SK-N-MC (cell line): ENCODE measurements around the gene SOS1.

ENCODE experiments used
- DNase-seq: peaks from one replicate; pipeline ENCODE4 v3.0.0-alpha.2; 2011; ENCODE audit warnings: low read depth, low spot score
- H3K27ac ChIP-seq: fragments of 200-600 bp; sonication (generic); 2 replicates; pipeline ENCODE4 v1.5.1; 2016; ENCODE audit warnings: mixed run types
- H3K36me3 ChIP-seq: fragments of 200-600 bp; sonication (generic); 2 replicates; pipeline ENCODE4 v1.6.1; 2017; ENCODE audit warnings: antibody characterized with exemption, low read length, mixed read lengths; ENCODE audit not compliant: insufficient read depth
- H3K4me3 ChIP-seq: fragments of 200-600 bp; sonication (generic); 2 replicates; pipeline ENCODE4 v1.5.1; 2016
- H3K9ac ChIP-seq: fragments of 200-600 bp; sonication (generic); 2 replicates; pipeline ENCODE4 v1.8.0; 2017; ENCODE audit warnings: mixed run types, mixed read lengths; ENCODE audit not compliant: insufficient read length
- H3K9me3 ChIP-seq: fragments of 200-600 bp; sonication (generic); 2 replicates; pipeline ENCODE4 v1.6.1; 2017; ENCODE audit warnings: low read depth, mild to moderate bottlenecking, antibody characterized with exemption, low read length, moderate library complexity, mixed read lengths
- EZH2 ChIP-seq: fragments of 200-600 bp; sonication (generic); IDR thresholded peaks from one replicate; pipeline ENCODE4 v1.6.1; 2017; ENCODE audit warnings: antibody characterized with exemption
- FOXP2 ChIP-seq: optimal IDR thresholded peaks from 2 replicates; pipeline ENCODE3; 2011; ENCODE audit warnings: mild to moderate bottlenecking, moderate library complexity; ENCODE audit not compliant: insufficient read depth; ENCODE audit errors: extremely low read length, control extremely low read depth
- POLR2AphosphoS5 ChIP-seq: IDR thresholded peaks from 2 replicates; pipeline ENCODE4 v1.6.1; 2012; ENCODE audit warnings: mild to moderate bottlenecking, low read depth, low read length, borderline replicate concordance

Gene SOS1

DNA sequence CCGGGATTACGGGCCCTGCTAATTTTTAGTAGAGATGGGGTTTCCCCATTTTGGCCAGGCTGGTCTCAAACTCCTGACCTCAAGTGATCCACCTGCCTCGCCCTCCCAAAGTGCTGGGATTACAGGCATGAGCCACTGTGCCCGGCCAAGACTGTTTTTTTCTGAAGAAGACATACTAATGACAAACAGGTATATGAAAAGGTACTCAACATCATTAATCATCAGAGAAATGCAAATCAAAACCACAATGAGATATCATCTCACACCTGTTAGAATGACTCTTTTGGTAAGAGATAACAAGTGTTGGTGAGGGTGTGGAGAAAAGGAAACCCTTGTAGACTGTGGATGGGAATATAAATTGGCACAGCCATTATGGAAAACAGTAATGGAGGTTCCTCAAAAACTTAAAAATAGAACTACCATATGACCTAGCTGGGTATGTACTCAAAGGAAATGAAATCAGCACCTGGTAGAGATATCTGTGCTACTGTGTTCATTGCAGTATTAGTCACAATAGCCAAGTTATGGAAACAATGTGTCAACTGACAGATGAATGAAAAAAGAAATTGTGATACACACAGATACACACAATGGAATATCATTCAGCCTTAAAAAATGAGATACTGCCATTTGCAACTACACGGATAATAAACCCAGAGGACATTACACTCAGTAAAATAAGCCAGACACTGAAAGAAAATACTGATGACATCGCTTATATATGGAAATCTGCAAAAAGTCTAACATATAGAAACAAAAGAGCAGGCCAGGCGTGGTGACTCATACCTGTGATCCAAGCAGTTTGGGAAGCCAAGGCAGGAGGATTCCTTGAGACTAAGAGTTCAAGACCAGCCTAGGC, 20.8 kb downstream of the SOS1 start:
- Histone ChIP-seq H3K36me3 (peaks cover 3% of the 10 kb centered on the region; the same call in 1 of the 2 replicates), H3K4me3 (no peak overlapping the region), H3K9ac (no peak overlapping the region), H3K27ac (no peak overlapping the region), H3K9me3 (no peaks in the 10 kb centered on the region)
- TF ChIP-seq FOXP2 (no peak), POLR2AphosphoS5 (no peak), EZH2 (no peak)
- no peak for DNase-seq

DNA sequence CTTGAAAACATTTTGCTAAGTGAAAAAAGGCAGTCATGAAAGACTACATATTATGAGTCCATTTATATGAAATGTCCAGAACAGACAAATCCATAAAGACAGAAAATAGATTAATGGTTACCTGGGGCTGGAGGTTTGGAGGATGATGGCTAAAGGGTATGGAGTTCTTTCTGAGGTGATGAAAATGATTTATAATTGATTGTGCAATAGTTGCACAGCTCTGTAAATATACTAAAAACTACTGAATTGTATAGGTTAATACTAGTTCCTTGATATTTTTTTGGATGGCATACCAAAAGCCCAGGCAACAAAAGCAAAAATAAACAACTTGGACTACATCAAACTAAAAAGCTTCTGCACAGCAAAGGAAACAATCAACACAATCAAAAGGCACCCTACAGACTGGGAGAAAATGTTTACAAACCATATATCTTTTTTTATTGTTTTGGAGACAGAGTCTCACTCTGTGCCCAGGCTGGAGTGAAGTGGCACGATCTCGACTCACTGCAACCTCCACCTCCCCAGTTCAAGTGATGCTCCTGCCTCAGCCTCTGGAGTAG, 21.5 kb downstream of the SOS1 start:
- no peak overlapping the region for H3K4me3 ChIP-seq
- no peak for TF ChIP-seq EZH2
- TF ChIP-seq FOXP2, result no peak
- TF ChIP-seq POLR2AphosphoS5, result no peak
- H3K27ac ChIP-seq, result no peak overlapping the region
- no peak overlapping the region for H3K9ac ChIP-seq
- peaks cover 1% of the 10 kb centered on the region; the same call in 1 of the 2 replicates for H3K36me3 ChIP-seq
- DNase-seq, result no peak
- H3K9me3 ChIP-seq, result no peaks in the 10 kb centered on the region

DNA sequence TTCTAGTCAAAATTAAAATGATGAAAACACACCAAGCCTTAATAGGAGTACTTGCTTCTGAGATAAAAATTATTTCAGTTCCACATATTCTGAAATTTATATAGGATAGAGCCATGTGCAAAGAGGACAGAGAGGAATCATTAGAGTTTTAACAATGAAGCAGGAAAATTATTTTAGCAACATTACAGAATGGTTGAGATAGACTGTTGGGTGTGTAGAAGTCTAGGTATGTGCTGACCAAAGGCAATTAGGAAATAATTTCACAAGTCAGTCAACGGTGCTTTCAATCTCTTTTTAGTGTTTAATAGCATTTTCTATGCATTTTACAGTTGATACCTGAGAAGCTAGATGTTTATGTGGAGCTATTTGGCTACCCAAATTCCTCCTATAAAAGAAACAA, 25.2 kb downstream of the SOS1 start:
- no peak overlapping the region for H3K9ac ChIP-seq
- no peak for TF ChIP-seq POLR2AphosphoS5
- TF ChIP-seq FOXP2, result no peak
- no peak for TF ChIP-seq EZH2

DNA sequence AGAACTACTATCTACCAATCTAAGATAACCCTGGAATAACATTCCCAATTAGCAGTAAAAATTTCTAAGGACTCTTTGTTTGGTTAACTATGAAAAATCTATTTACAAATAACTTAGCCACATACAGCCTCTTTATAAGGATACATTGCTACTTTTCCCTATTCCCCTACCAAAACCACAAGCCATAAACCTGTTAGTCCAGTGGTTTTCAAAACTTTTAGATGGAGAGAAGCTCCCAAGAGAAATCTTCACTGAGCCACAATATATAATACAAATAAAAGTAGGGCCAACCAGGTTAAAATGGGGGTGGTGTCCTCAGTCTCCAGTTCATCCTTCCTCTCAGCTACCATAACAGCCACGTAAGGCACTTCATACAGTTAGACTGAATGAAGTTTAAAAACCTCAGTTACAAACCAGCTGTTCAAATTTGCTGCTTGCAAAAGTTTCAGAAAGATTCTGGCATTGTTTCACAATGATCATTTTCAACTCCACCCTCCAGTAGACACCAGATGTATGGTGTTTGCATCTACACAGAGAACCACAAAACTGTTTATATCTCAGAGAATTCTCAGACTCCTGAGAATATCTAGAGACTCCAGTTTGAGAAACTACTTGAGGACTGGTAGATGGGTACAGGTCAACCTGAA, 26.0 kb downstream of the SOS1 start:
- Histone ChIP-seq H3K4me3 (no peak overlapping the region), H3K9ac (no peak overlapping the region), H3K9me3 (no peaks in the 10 kb centered on the region), H3K36me3 (peaks cover 3% of the 10 kb centered on the region; the same call in 1 of the 2 replicates), H3K27ac (no peak overlapping the region)
- TF ChIP-seq EZH2 (no peak), FOXP2 (no peak), POLR2AphosphoS5 (no peak)
- DNase-seq, result no peak

More for the DNA sequence above, 25.2 kb downstream of the SOS1 start:
- Histone ChIP-seq H3K36me3 (peaks cover 3% of the 10 kb centered on the region; the same call in 1 of the 2 replicates), H3K27ac (no peak overlapping the region), H3K4me3 (no peak overlapping the region), H3K9me3 (no peaks in the 10 kb centered on the region)
- DNase-seq, result no peak

DNA sequence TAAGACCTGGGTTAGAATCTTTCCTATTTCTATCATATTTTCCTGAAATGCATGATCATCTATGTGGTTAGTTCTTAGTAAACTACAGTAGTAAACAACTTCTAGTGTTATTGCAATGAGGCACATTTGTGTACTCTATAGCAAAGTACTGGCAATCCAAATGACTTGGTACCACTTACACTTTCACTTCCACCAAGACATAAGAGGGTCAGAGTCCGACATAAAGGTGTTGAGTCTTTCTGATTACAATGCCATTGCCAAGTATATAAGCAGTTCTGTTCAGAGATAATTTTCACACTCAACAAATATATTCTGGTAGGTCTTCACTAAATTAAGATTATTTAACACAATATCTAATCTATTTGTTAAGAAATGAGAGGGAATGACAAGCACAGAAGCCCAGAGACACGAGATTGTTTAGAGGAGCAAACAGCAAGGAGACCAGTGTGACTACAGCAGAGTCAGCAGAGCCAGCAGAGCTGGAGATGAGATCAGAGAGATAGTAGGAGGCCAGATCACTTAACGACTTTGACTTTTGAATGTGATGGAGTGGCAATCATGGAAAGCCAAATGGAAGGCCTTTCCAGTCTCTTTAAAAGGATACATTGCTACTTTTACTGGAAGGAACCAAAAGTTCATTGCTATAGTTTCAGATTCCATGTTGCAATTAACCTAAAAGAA, 27.5 kb downstream of the SOS1 start:
- no peak overlapping the region for H3K9ac ChIP-seq
- H3K4me3 ChIP-seq, result no peak overlapping the region
- no peaks in the 10 kb centered on the region for H3K9me3 ChIP-seq
- H3K27ac ChIP-seq, result no peak overlapping the region
- H3K36me3 ChIP-seq, result peaks cover 3% of the 10 kb centered on the region; the same call in 1 of the 2 replicates
- TF ChIP-seq EZH2 (no peak), POLR2AphosphoS5 (no peak), FOXP2 (no peak)
- DNase-seq, result no peak

DNA sequence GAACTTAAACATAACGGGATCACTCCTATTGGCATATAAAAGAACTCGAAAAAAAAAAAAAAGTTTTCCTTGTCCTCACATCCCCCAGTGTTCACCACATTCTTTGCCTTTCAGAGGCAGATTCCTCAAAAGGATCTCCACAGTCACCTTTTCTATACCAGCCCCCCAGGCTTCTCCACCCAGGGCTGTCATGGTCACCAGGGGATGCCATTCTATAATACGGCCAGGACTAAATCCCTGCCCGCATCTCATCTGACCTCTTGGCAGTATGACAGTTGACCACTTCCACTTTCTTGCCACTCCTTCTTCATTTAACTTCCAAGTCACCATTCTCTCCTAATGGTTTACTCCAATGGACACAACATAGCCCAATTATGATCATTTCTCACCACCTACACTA, 29.3 kb downstream of the SOS1 start:
- Histone ChIP-seq H3K4me3 (no peak overlapping the region), H3K9me3 (no peaks in the 10 kb centered on the region), H3K9ac (no peak overlapping the region), H3K36me3 (peaks cover 3% of the 10 kb centered on the region; the same call in 1 of the 2 replicates), H3K27ac (no peak overlapping the region)
- DNase-seq, result no peak
- TF ChIP-seq FOXP2 (no peak), EZH2 (no peak), POLR2AphosphoS5 (no peak)

DNA sequence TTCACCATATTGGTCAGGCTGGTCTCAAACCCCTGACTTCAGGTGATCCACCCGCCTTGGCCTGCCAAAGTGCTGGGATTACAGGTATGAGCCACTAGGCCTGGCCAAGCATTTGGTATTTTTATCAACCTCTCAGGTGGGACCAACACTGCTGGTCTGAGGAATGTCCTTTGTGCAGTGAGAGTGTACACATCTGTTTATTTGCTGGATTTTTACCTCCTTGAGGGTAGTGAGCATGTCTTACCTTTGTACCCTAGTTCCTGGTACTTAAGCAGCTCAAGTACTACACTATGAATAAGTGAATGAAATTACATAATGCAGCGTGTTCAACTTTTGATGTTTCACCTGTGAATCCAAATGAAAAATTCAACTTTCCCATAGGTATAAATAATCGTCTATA, 29.8 kb downstream of the SOS1 start:
- TF ChIP-seq FOXP2 (no peak), POLR2AphosphoS5 (no peak), EZH2 (no peak)
- H3K4me3 ChIP-seq, result no peak overlapping the region

DNA sequence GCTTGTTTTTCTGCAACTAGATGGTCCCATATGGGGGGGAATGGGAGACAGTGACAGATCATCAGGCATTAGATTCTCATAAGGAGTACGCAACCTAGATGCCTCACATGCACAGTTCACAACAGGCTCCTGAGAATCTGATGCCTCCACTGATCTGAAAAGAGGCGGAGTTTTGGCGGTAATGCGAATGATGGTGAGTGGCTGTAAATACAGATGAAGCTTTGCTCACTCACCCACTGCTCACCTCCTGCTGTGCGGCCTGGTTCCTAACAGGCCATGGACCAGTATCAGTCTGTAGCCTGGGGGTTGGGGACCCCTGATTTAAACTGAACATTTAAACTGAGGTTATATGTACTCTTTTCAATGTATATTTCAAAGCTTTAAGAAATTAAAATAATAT, 40.7 kb downstream of the SOS1 start:
- H3K27ac ChIP-seq, result no peak overlapping the region
- no peak for TF ChIP-seq FOXP2
- no peak for TF ChIP-seq POLR2AphosphoS5
- TF ChIP-seq EZH2, result no peak
- DNase-seq, result no peak
- H3K36me3 ChIP-seq, result no peaks in the 10 kb centered on the region
- H3K9me3 ChIP-seq, result no peaks in the 10 kb centered on the region
- H3K4me3 ChIP-seq, result no peak overlapping the region
- H3K9ac ChIP-seq, result no peak overlapping the region

More for the DNA sequence above, 29.8 kb downstream of the SOS1 start:
- Histone ChIP-seq H3K9me3 (no peaks in the 10 kb centered on the region), H3K36me3 (peaks cover 3% of the 10 kb centered on the region; the same call in 1 of the 2 replicates), H3K27ac (no peak overlapping the region), H3K9ac (no peak overlapping the region)
- DNase-seq, result no peak
